NCI-H1048 (cell line): ENCODE results near the gene PDE6D.
"Not testable (repeated sequence)": the region's sequence is repeated elsewhere in the genome, so short reads cannot be mapped to it uniquely, and the experiment has no call there.

ENCODE experiments used
- DNase-seq: peaks from one replicate; lab custom pipeline; 2025; lab: John Stamatoyannopoulos, UW

The PDE6D gene

DNA sequence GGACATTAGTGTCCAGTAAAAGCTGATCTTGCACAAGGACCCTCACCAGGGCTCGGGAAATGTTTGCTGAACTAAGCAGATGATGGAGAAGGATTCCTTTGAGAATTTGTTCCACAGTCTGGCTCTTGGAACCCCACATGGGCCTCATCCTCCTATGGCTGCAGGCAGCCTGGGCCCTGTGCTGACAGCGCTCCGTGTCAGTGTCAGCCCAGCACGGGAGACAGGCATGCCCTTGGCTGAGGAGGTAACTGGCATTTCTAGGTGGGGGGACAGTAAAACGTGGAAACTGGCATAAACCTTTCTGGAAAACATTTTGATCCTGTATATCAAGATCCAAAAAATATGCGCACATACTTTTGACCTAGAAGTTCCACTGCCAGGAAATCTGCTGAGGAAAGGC, 62.3 kb downstream of the PDE6D start:
- no peak for DNase-seq

DNA sequence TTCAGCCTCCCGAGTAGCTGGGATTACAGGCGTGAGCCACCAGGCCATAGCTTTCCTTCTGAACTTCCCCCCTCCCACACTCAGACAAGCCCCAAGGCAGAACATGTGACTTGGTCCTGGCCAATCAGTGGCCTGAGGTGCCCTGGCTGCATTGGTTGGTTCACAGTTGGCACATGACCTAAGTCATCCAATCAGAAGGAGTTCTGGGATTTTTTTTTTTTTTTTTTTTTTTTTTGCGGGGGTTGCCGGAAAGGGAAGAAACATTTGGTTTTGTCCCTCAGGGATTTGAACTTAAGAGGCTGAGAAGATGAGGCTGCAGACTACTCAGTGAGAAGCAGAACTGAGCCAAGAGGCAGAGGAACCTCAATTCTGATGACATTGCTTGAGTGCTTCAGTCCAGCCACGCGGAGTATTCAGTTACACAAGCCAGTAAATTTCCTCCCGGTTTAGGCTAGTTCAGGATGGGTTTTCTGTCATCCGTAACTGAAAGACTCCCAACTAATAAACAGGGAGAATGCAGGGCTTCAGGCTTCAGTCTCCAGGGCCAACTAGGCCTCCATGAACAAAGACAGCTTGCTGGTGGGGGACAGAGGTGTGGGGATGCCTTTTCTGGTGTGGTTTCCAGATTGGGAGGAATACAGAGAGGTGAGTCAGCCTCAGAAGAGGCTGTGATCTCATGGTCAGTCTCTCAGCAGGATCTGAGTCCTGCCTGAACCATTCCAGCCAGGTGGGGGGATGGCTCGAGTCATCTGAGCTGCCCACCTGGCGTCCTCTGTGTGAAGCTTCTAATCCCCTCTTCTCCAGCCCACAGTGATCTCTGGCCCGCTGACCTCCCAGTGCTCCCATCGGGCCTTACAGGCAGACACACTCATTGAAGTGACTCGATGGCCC, 63.6 kb downstream of the PDE6D start:
- no peak for DNase-seq

DNA sequence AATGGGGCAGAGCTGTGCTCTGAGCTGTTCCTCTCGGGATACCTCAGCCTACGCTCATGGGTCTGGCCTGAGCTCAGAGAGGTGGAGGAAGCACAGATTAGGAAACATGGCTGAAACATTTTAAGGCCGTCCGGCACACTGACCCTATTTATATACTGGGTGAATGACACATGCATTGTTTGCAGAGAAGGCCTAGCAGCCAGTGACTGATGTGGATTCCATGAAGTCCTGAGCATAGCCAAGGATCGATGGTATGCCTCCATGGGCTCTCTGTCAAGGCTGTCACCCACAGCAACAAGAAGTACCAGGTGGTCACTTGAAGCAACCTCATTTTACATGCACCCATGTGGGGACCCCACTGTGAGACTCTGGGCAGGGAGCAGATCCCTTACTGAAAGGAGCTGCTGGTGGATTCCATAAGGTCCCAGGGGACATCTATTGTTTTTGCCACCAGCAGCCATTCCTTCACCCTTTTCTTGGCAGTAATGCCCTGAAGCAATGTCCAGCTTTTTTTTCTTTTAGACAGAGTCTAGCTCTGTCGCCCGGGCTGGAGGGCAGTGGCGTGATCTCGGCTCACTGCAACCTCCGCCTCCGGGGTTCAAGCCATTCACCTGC, 64.3 kb downstream of the PDE6D start:
- no peak for DNase-seq

DNA sequence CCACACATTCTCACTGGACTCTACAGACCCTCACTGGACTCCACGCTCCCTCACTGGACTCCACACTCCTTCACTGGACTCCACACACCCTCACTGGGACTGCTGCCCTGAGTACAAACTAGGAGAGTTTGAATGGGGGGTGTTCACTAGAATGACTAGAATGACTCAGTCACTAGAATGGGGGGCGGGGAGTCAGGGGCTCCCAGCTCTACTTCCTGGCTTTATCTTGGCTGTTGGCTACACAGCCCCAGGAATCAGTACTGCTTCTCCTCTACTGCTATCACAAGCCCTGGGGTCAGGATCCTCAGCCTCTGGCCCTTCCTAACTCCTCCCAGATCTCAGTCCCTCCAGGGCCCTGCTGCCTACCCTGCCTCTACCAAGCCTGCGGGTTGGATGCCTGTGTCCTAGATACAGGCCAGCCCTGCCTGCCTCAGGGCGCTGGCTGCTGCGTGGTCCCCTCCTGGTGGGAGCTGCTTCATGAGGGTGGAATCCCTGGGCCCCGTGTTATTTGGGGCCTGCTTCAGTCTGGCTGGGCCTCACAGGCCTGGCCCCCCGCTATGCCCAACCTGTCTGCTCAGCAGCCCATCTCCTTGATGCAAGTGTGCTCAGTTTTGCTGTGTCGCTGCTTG, 65.0 kb downstream of the PDE6D start:
- no peak for DNase-seq

DNA sequence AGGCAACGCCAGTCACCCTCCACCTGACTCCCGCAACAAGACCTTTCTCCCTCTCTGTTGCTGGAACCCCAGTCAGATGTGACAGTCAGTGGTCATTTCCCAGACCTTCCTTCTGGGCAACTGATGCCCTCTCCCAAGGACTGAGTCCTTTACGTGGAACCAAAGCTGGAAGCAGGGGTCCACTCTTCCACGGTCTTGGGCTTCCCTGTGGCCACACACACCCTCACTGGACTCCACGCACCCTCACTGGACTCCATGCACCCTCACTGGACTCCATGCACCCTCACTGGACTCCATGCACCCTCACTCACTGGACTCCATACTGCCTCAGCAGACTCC, 65.6 kb downstream of the PDE6D start:
- no peak for DNase-seq

DNA sequence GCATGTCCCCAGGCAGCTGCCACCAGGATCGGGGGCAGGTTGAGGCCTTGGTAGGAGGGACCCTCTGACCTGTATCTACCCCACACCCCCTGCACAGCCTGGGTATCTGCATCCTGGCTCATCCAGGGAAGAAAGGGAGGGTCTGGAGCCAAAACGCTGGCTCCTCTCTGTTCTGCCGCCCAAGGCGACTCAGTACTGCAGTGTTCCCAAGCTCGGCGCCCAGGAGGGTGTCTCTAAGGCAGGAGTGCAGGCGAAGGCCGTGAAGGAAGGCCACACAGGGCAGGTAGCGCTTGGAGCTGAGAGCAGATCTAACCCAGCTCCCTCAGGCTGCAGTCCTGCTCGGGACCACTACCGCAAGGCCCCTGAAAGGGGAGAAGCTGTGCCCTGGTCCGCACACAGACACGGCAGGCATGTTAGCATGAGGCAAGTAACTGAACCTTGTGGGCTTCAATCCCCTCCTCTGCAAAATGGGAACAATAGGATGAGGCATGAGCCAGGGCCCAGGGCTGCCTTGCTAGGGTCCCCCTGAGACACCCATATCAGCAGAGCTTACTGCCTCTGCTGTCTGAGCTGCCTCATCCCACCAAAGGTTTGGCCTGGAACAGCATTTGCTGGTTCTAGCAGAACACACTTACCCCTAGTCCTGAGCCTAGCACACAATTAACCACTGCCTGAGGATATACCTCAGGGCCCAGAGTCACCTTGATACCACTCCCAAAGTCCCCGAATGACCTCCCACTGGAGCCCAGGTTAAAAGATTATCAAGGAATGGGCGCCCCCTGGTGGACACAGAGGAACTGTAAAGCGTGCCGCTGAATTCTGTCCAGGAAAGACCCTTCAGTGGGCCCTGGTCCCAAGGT, 66.2 kb downstream of the PDE6D start:
- peak; percentile 29 for DNase-seq

DNA sequence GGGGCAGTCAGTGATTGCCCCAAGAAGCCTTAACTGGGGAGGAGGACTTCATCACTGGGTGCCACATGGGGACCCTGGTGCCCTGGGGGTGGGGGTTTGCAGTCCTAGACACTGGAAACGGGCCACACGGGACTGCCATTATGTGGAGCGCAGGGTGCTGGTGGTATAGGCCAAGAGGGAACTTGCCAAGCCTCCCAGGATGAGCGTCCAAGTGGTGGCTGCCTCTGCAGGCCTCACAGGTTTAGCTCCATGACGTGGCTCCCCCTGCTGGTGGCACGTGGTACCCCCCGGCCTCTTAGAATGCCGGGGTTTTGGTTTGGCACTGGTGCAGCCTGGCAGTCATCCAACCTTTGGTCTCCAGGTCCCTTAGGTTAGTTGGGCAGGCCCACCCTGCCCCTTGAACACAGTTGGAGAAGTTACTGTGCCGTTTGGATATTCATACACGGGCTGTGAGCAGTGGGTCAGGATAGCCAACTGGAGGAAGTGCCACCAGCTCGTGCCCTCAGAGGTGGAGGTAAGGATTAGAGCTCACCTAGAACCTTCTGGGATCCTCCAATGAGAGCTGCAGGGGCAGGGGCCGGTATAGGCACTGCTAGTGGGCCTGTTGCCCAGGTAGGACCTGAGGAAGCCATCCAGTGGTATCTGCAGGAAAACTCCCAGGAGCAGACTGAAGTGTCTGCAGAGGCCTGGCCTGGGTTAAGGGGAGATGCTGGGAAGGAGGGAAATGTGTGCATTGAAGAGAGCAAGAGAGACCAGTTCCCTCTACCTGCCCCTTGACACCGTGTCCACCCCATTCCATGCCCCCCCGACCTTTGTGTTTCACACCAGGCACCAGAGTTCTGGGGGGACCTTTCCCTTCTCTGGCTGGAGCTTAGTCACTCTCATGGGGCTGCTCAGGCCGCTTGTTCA, 67.1 kb downstream of the PDE6D start:
- peak; percentile 73 for DNase-seq

DNA sequence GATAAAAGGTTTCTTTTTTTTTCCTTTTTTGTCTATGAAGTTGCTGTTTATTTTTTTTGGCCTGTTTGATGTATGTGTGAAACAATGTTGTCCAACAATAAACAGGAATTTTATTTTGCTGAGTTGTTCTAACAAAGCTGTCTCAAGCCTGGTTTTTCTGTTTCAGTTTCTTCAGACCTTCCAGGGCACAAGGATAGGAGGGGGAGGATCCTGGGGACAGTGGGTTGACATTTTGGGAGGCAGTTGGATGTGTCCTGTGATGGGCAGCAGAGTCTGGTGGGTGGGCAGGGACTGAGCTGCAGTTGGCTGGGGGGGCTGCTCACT, 67.7 kb downstream of the PDE6D start:
- DNase-seq: not testable (repeated sequence)

DNA sequence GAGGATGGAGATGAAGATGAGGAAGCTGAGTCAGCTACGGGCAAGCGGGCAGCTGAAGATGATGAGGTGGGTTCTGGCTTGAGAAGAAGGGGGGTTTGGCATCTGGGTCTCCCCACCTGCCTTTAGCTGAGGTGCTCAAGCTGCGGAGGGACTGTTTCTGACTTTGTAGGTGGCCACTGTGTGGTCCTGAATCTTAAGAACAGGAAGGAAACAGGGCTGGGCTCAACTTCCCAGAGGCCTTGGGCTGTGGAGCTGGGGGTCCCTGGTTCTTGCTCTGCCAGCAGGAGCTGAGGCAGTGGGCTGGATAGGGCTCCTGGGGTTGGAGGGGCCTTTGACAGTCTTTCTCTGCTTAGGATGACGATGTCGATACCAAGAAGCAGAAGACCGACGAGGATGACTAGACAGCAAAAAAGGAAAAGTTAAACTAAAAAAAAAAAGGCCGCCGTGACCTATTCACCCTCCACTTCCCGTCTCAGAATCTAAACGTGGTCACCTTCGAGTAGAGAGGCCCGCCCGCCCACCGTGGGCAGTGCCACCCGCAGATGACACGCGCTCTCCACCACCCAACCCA, 68.5 kb downstream of the PDE6D start:
- DNase-seq: not testable (repeated sequence)

DNA sequence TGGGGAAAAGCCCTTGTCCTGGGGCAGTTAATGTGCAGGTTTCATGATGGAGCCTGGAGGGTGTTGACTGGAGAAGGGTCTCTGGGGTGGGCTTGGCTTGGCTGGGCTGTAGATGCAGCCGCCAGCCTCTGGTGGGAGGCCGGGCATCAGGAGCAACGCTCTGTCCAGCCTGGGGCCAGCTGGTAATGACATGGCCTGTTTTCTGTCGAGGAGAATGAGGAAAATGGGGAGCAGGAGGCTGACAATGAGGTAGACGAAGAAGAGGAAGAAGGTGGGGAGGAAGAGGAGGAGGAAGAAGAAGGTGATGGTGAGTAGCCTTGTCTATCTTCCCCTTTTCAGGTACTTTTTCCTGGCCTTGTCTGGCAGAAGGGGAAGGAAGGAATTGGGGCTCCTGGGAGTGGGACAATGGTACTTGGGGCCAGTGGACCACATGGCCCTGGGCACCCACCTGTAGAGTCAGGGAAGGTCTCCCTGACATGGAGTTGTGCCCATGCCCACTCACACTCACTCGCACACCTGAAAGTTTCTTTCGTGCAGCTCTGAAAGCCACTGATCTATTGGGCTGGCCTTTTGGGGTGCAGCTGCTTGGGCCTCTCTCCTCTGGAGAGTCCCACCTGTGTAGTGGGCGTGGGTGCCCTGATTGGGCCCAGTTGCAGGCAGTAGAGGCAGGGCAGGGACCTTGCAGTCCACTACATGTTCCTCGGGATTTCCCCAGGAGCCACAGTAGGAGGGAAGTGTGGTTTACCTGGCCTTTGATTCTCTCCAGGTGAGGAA, 69.2 kb downstream of the PDE6D start:
- DNase-seq: no peak

DNA sequence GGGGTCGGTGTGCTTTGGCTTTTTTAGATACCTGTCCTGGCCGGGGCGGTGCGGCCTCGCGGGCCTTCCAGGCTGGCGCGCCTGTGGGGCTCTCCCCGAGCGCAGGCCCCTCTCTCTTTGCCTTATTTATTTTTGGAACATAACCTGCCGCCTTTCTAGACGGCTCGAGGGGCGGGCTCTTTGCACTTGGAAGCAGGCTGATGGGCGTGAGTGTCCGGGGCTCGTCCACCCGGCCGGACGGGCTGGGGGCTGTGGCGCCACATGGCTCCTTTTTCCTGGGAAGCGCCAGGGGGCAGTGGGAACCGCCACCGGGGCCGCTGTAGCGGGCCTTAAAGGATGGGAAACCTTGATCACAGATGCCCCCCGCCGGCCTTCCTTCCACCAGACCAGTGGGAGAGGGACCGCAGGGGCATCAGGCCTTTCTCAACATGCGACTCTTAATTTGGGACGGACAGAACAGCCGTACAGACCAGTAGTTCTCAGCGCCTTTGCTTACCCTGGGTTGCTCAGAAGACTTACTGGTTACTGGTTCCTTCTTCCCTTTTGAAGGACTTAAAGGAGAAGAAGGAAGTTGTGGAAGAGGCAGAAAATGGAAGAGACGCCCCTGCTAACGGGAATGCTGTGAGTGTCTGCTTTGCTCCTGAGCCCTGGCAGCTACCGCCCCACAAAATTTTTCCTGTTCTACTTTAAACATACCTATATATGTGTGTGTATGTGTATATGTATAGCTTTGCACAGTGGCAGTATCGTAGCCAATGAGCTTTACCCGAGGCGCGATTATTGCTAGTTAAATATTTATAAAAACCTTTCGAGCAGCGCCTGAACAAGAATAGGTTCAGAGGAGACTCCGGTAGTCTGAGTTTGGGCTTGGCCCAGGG, 70.0 kb downstream of the PDE6D start:
- no peak for DNase-seq

DNA sequence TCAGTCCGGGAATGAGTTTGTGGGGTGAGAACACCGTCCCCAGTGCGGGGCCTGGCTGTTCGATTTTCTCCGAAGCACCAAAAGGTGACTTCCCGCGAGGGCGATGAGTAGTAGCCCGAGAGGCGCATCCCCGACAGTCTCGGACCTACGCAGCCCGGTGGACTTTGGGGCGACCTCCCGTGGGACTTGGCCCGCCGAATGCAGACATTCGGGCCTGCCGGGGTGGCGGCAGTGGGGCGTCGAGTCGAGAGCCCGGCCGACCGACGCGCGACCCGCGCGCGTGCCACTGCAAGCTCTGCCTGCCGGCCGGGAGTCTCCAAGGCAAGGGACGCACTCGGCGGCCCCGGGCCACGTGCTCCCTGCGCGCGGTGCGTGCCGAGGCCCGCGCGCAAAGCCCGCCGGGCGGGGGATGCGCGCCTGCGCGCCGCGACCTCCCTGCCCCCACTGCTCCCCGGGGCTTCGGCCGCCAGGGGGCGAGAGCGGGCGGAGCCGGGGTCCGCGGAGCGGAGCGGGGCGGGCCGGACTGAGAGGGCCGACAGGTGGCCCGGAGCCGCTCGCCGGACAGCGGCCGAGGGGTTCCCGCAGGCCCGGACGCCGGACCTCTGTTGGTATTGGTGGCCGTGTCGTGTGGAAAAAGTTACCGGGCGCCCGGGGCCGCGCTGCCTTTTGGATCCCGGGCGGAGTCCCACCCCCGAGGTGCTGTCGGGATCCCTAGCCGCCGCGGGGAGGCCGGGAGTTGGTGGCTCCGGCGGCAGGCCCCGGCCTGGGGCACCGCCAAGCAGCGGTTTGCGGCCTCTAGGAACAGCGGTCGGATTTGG, 70.9 kb downstream of the PDE6D start:
- DNase-seq: peak; percentile 27

DNA sequence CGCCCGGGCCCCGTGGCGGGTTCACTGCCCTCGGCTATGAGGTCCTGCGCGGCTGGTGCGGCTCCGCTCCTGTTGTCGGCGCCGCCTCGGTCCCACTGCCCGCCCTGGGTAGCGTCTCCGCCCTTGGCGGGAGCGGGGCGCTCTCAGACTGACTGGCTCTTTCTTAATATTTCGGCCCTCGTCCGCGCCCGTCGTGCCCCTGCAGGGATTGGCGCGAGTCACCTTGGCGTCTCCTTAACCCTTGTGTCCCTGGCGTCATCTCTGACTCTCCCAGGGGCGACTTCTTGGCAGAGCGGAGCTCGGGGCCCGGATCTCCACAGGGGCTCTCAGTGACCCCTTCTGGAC, 71.5 kb downstream of the PDE6D start:
- DNase-seq: no peak

DNA sequence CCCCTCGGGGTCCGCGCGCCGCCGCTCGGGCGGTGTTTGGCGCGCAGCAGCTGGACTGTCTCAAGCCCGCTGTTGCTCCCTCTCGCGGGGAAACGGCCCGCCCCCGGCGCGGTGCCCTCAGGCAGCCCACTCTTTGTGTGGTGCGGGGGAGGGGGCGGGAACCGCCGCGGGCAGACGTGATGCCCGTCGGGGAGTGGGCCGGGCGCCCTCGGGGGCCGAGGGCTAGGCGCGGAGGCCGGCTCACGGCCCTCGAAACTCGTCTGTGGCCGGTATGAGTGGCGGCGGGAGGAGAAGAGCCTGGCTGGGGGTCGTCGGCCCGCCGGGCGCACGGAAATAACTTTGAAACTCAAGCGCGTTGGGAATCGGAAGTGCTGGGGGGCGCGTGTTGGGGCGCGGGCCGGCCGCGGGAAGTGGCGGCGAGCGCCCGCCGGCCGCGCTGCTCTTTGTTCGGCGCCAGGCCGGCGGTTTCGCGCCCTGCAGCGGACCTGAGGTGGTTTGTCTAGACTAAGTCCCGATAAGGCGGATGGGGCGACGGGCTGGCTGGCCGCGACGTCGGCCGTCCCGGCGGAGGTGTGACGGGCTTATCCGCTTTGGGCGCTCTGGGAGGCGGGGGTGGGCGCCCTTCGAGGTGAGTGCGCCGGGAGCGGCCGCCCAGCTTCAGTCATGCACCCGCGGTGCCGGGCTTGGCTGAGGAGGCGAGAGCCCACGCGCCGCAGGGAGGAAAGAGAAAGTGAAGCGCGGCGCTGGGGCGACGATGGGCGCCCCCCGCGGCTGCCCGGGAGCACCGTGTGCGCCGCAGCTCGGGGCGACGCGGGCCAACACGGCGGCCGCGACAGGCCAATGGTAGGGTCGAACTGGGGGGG, 72.1 kb downstream of the PDE6D start:
- no peak for DNase-seq

DNA sequence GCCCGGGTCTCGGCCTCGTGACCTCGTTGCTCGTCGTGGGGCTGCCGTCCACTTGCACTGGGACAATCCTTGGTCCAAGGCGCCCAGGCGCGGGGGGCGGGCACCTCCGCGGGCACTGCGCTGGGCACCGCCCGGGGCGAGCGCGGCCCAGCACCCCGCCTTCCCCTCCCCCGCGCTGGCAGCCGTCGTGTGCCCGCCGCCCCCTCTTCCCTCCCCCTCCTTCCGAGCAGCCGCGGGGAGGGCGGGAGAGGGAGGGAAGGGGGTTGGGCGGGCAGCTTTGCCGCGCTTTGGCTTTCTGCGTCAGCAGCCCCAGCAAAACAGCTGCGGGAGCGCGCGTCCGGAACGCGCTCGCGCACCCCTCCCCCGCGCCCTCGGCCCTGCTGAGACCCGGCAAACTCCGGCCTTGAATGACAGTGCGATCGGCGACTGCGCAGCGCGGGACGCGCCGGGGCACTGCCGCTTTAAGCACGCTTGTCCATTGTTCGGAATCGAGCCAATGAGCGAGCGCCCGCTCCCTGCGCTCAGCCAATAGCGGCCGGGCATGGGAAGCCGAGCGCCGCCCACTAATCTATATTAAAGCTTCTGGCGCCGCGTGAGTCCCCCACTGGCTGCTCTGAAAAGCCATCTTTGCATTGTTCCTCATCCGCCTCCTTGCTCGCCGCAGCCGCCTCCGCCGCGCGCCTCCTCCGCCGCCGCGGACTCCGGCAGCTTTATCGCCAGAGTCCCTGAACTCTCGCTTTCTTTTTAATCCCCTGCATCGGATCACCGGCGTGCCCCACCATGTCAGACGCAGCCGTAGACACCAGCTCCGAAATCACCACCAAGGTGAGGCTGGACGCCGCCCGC, 72.9 kb downstream of the PDE6D start, which contains the start of gene PTMA:
TSS of gene PTMA (plus strand) at position 599 of the 846 bp plus-strand sequence. CDS start at position 781, 182 bp downstream.
- peak; percentile 98 for DNase-seq

DNA sequence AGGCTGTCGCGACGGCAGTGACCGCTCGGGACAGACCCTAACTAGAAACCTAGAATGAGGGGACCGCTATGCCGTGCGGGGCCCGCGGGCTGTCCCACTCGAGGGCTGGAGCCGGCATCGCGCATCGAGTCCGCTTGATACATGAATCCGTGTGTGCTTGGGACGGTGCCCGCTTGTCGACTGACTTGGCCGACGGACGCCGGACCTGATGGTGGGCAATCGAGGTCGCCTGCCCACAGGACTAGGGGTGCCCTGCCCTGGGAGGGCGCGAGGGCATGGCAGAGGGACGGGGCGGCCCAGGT, 73.5 kb downstream of the PDE6D start:
- DNase-seq: no peak
